ENCODE data around the gene KIAA1671.
"Not testable (repeated sequence)": the region's sequence is repeated elsewhere in the genome, so short reads cannot be mapped to it uniquely, and the experiment has no call there.

GRCh38 chr22:24907101-24907500 is 45.4 kb upstream of the KIAA1671 start:
- not testable (repeated sequence) for TF ChIP-seq EZH2 (IDR thresholded peaks at IDR 0.05; ENCODE audit: borderline replicate concordance, low read length); CTCF (IDR thresholded peaks at IDR 0.05; ENCODE audit: low read length)
